NT2/D1 (cell line): ENCODE results near the gene ZKSCAN3.

Experiments
- YY1 ChIP-seq: IDR thresholded peaks from 2 replicates; pipeline ENCODE4 v1.6.1; 2011; ENCODE audit not compliant: insufficient read length, insufficient read depth
- ZNF274 ChIP-seq: IDR thresholded peaks from 2 replicates; pipeline ENCODE4 v1.6.1; 2011; ENCODE audit warnings: mild to moderate bottlenecking, low read depth, low read length

GRCh38 chr6:28378644-28379043 is 28.9 kb downstream of the ZKSCAN3 start:
- no peak for TF ChIP-seq ZNF274
- no peak for TF ChIP-seq YY1
